ENCODE data around the gene PCNX3.

PCNX3 gene

DNA sequence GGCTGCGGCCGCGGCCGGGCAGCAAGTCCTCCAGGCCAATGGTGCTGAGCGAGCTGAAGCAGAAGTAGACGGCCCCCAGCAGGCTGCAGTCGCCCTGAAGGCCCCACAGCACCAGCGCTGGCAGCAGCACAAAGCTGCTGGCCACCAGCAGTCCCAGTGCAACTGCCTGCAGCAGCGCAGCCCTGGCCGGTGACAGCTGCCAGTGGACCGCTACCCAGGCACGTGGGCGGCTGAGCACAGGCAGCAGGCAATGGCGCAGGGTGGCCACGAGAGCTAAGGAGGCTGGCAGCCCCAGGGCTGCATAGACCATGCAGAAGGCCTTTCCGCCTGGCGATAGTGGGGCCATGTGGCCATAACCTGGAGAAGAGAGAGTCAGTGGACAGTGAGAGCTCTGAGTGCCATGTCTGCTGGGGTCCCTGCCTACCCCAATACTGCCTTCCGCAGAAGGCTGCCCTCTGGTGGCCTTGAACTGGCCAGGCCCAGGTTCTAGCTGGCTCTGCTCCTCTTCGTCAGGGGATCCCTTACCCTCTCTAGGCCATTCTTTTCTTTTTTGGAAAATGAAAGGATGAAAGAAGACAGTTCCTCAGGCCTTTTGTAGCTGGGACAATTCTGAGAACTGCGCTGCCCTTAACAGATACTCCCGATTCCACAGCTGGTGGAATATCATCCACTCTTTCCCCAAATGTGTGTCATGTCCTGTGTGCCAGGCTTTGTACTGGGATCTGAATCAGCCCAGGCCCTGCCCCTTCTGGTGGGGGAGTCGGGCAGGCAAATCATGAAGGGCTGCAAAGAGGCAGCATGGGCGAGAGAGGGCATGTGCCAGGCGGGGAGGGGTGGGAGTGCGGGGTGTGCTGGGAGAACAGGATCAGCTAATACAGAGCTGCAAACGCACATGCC lies 21.8 kb upstream of the PCNX3 start:
- H3K4me3 ChIP-seq (replicated peaks; ENCODE audit: low read depth, low read length), result no peak overlapping the region
- TF ChIP-seq, protein P1, sequence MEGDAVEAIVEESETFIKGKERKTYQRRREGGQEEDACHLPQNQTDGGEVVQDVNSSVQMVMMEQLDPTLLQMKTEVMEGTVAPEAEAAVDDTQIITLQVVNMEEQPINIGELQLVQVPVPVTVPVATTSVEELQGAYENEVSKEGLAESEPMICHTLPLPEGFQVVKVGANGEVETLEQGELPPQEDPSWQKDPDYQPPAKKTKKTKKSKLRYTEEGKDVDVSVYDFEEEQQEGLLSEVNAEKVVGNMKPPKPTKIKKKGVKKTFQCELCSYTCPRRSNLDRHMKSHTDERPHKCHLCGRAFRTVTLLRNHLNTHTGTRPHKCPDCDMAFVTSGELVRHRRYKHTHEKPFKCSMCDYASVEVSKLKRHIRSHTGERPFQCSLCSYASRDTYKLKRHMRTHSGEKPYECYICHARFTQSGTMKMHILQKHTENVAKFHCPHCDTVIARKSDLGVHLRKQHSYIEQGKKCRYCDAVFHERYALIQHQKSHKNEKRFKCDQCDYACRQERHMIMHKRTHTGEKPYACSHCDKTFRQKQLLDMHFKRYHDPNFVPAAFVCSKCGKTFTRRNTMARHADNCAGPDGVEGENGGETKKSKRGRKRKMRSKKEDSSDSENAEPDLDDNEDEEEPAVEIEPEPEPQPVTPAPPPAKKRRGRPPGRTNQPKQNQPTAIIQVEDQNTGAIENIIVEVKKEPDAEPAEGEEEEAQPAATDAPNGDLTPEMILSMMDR (IDR thresholded peaks at IDR 0.05; ENCODE audit: low read length, missing control alignments), result peak; percentile 73
- peak; percentile 41 for DNase-seq (ENCODE audit: low read depth)

DNA sequence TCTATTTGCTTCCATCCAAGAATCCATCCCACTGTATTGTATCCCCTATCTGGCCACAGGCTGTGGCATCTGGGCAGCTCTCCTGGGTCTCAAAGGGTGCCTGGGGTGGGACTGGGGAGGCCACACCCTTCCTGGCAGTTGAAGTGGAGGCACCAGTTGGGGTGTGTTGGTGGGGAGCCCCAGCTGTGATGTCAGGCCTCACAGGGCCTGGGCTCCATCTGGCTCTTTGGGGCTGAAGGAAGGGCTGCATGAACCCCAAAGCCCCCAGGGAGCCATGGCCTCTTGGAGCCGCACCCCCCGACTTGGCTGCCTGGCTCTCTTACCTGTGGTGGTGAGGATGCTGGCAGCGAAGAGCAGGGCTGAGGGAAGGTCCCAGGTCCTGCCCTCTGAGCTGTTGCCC lies 20.4 kb upstream of the PCNX3 start:
- TF ChIP-seq, protein P1 (IDR thresholded peaks at IDR 0.05; ENCODE audit: low read length, missing control alignments), result no peak
- no peak overlapping the region for H3K4me3 ChIP-seq (replicated peaks; ENCODE audit: low read depth, low read length)
- no peak for DNase-seq (ENCODE audit: low read depth)

DNA sequence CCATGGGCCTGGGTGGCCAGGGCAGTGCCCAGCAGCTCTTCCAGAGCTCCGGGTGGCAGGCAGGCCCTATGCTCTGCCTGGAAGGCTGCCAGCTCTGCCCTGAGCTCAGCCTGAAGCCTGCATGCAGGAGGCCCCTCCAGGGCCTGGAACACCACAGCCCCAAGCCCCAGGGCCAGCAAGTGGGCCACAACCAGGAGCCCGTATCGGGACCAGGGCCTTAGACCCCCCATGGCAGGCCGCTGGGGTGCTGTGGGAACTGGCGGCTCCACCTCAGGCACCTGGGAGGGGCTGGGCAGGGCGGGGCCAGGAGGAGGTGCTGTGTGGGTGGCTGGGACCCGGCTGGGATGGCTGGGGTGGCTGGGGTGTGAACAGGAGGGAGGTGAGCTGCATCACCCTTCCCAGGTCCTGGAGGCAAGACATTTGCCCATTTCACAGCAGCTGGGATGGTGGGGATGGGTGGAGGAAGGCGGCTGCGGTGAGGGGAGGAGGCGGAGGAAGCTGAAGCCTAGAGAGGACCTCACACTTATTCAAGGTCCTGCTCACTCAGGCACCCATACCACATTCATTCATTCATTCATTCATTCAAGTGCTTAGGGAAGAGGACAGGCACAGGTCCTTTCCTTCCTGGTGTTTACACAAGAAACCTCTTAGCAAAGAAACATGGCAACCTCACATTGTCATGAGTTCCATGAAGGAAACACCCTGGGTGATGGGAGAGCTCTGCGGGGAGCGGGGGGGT lies 19.9 kb upstream of the PCNX3 start, which contains the start of gene KCNK7:
KCNK7 (minus strand) TSS at position 258 of the 739 bp plus-strand sequence; CDS start at position 230, 28 bp downstream.
- no peak for DNase-seq (ENCODE audit: low read depth)
- H3K4me3 ChIP-seq (replicated peaks; ENCODE audit: low read depth, low read length), result no peak within 1 kb of the TSS
- TF ChIP-seq, protein P1 (IDR thresholded peaks at IDR 0.05; ENCODE audit: low read length, missing control alignments), result no peak

DNA sequence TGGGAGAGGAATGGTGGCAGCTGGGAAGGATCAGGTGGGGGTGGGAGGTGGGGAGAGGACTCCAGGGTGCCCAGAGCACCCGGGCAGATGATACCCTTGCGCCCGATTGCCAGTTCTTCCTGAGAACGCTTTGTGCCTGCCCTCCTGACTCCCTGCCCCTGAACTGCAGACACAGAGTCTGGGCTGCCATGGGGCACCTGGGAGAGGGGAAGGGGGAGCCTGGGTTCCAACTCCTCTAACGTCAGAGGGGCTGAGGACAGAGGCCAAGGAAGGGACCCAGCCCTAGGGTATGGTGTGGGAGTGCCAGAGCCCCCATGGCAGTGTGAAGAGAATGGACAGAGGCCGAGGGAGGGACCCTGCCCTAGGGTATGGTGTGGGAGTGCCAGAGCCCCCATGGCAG lies 19.1 kb upstream of the PCNX3 start:
- DNase-seq (ENCODE audit: low read depth), result no peak
- TF ChIP-seq, protein P1 (IDR thresholded peaks at IDR 0.05; ENCODE audit: low read length, missing control alignments), result no peak
- no peak overlapping the region for H3K4me3 ChIP-seq (replicated peaks; ENCODE audit: low read depth, low read length)

DNA sequence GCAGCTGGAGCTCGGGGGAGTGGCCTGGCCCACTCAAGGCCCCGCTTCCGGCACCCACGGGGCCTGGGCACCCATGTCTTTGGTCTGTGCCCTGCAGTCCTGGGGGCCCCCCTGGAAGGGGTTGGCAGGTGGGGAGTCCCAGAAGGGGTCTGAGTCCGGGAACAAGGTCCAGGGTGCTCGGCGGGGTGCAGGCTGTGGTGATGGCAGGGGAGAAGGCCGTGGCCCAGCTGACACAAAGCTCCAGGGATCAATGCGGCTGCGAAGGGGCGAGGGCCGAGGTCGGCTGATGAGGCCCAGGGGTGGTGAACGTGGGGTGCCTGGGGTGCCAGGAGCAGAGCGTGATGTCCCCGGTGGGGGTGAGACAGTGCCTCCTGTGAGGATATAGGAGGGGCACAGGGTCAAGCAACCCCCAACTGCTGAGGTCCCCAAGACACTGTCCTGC lies 17.3 kb upstream of the PCNX3 start:
- TF ChIP-seq, protein P1 (IDR thresholded peaks at IDR 0.05; ENCODE audit: low read length, missing control alignments), result no peak
- no peak overlapping the region for H3K4me3 ChIP-seq (replicated peaks; ENCODE audit: low read depth, low read length)
- no peak for DNase-seq (ENCODE audit: low read depth)

DNA sequence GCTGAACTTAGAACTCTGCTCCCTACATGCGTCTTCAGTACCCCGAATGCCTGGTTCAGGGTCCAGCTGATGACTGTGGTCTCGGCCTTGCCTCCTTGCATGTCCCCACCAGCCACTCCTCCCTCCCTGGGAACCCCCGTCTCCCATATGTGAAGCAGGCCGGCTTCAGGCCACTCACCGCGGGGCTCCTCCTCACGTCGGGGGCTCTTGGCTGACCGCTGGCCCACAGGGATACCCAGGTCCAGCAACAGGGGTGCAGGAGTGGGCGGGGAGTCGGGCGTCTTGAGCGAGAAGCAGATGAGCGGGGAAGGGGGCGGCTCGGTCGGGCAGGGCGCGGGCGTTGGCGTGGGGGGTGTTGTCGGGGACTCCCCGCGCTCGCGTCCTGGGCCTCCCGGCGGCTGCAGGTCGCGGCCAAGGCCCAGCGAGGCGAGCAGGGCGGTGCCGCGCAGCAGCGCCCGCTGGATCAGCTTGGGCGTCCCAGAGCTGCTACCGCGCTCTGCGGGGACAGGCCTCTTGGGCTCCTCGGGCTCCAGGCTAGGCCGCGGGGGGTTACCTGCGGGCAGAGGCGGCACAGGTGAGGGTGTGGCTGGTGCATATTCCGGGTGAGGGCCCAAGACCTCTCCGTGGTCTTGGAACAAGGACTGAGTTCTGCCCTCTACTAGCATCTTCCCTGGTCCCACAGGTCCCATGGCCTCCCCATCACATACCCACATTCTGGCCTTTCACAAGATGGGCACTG lies 16.2 kb upstream of the PCNX3 start:
- TF ChIP-seq, protein P1 (IDR thresholded peaks at IDR 0.05; ENCODE audit: low read length, missing control alignments), result no peak
- no peak overlapping the region for H3K4me3 ChIP-seq (replicated peaks; ENCODE audit: low read depth, low read length)
- no peak for DNase-seq (ENCODE audit: low read depth)
